PC-3 (cell line): Measurements from ENCODE around the gene AKAP13. TPM values are rescaled to one million over a fixed set of nuclear protein-coding genes. Genes with fewer than 3 reads are reported as not detected.

Experiments used
- ATAC-seq: fragments of 200-7000 bp; cut with Tn5 transposase; 2 replicates; pipeline ENCODE4 v1.9.1; 2020; ENCODE audit warnings: mild to moderate bottlenecking, moderate library complexity
- BruUV-seq: library from RNA; stranded (reverse); fragments of 400-500 nt; replicated peaks from 2 replicates; lab custom pipeline; 2021; lab: Mats Ljungman, UMichigan
- CTCF ChIA-PET: fragments of 300-600 bp; sonication (Branson Sonifier 250); formaldehyde crosslinking; loops from one replicate; lab custom pipeline; 2022; ENCODE audit warnings: antibody characterized with exemption; lab: Charles Lee
- POLR2A ChIA-PET: fragments of 300-600 bp; sonication (Branson Sonifier 250); formaldehyde crosslinking; loops from one replicate; lab custom pipeline; 2022; ENCODE audit warnings: antibody characterized with exemption; ENCODE audit not compliant: unreplicated experiment; lab: Charles Lee
- DNase-seq: peaks from one replicate; pipeline ENCODE4 v3.0.0-alpha.2; 2015
- H2AFZ ChIP-seq: fragments of 300-600 bp; sonication (generic); 2 replicates; pipeline ENCODE4 v1.6.0; 2016; ENCODE audit warnings: antibody characterized with exemption, low read length
- H3F3A ChIP-seq: fragments of 300-600 bp; sonication (generic); one replicate; pipeline ENCODE4 v1.6.0; 2017; ENCODE audit warnings: antibody characterized with exemption, low read length, control low read depth, mild to moderate bottlenecking; ENCODE audit not compliant: unreplicated experiment
- H3K27ac ChIP-seq: fragments of 300-600 bp; sonication (generic); 2 replicates; pipeline ENCODE4 v1.5.1; 2016; ENCODE audit warnings: mild to moderate bottlenecking, low read length
- H3K27me3 ChIP-seq: fragments of 300-600 bp; sonication (generic); 2 replicates; pipeline ENCODE4 v1.6.1; 2016; ENCODE audit warnings: low read length, mixed read lengths
- H3K36me3 ChIP-seq: fragments of 300-600 bp; sonication (generic); 2 replicates; pipeline ENCODE4 v1.6.1; 2016; ENCODE audit warnings: low read depth, mixed run types, low read length, mixed read lengths
- H3K4me1 ChIP-seq: fragments of 300-600 bp; sonication (generic); 2 replicates; pipeline ENCODE4 v1.5.1; 2016; ENCODE audit warnings: low read length; ENCODE audit not compliant: insufficient read depth
- H3K4me2 ChIP-seq: fragments of 300-600 bp; sonication (generic); 2 replicates; pipeline ENCODE4 v1.6.0; 2016; ENCODE audit warnings: low read length
- H3K4me3 ChIP-seq: fragments of 300-600 bp; sonication (generic); 2 replicates; pipeline ENCODE4 v1.5.1; 2016; ENCODE audit warnings: mild to moderate bottlenecking, low read length, mixed read lengths
- H3K79me2 ChIP-seq: fragments of 300-600 bp; sonication (generic); 2 replicates; pipeline ENCODE4 v1.6.1; 2017; ENCODE audit warnings: low read length, mixed read lengths
- H3K9ac ChIP-seq: fragments of 300-600 bp; sonication (generic); 2 replicates; pipeline ENCODE4 v1.6.0; 2016; ENCODE audit warnings: mild to moderate bottlenecking, low read length
- H3K9me2 ChIP-seq: fragments of 300-600 bp; sonication (generic); replicated peaks from 2 replicates; pipeline ENCODE4 v1.6.1; 2016; ENCODE audit warnings: mixed run types, low read length, mixed read lengths
- H3K9me3 ChIP-seq: fragments of 300-600 bp; sonication (generic); 2 replicates; pipeline ENCODE4 v1.6.1; 2016; ENCODE audit warnings: low read length, mixed read lengths
- H4K20me1 ChIP-seq: fragments of 300-600 bp; sonication (generic); 2 replicates; pipeline ENCODE4 v1.6.1; 2016; ENCODE audit warnings: low read length, mixed read lengths
- EZH2 ChIP-seq: fragments of 300-600 bp; sonication (generic); IDR thresholded peaks from one replicate; pipeline ENCODE4 v1.6.1; 2017; ENCODE audit warnings: antibody characterized with exemption, mild to moderate bottlenecking, low read length; ENCODE audit not compliant: unreplicated experiment
- EZH2phosphoT487 ChIP-seq: fragments of 300-600 bp; sonication (generic); IDR thresholded peaks from 2 replicates; pipeline ENCODE4 v1.6.1; 2018; ENCODE audit warnings: mild to moderate bottlenecking, antibody characterized with exemption, low read length, borderline replicate concordance
- intact Hi-C: fragments of 100-400 bp; cut with micrococcal nuclease; formaldehyde crosslinking; loops from 2 replicates; pipeline ENCODE4 v1.9.0; 2023
- total RNA-seq: library from RNA; depleted of rRNA; stranded (reverse); fragments of >200 nt; gene quantifications from 2 replicates; pipeline ENCODE4 v1.2.3, GENCODE V29; 2014
- TF ChIP-seq, protein P1 (sequence below): fragments of 300-600 bp; sonication (generic); conservative IDR thresholded peaks from 2 replicates; pipeline ENCODE4 v1.5.1; 2017; ENCODE audit warnings: antibody characterized with exemption, low read depth, mild to moderate bottlenecking, low read length

AKAP13 gene
- total RNA-seq, 1 experiment from 2014 or later: 36.8 TPM

DNA sequence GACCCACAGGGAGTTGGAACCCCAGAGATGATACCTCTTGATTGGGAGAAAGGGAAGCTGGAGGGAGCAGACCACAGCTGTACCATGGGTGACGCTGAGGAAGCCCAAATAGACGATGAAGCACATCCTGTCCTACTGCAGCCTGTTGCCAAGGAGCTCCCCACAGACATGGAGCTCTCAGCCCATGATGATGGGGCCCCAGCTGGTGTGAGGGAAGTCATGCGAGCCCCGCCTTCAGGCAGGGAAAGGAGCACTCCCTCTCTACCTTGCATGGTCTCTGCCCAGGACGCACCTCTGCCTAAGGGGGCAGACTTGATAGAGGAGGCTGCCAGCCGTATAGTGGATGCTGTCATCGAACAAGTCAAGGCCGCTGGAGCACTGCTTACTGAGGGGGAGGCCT, 201.1 kb downstream of the AKAP13 start:
- intact Hi-C loops: loop anchor here (10.0 kb wide), 1 partner anchor 167 kb away; no protein-coding TSS in a partner anchor
- Histone ChIP-seq H4K20me1 (no peaks in the 10 kb centered on the region), H3K27me3 (no peaks in the 10 kb centered on the region), H3F3A (no peaks in the 10 kb centered on the region), H3K36me3 (0 out of 2 replicates have a peak, but pooled peaks cover 10% of the 10 kb centered on the region), H3K9ac (no peak overlapping the region), H3K27ac (no peak overlapping the region), H2AFZ (no peak overlapping the region), H3K9me3 (no peaks in the 10 kb centered on the region), H3K4me3 (no peak overlapping the region), H3K9me2 (no peaks in the 10 kb centered on the region), H3K79me2 (peaks cover 56% of the 10 kb centered on the region), H3K4me2 (no peak overlapping the region), H3K4me1 (peaks cover 41% of the 10 kb centered on the region)
- DNase-seq (no peak), ATAC-seq (no peak)
- no peak for TF ChIP-seq EZH2
- TF ChIP-seq, protein P1, sequence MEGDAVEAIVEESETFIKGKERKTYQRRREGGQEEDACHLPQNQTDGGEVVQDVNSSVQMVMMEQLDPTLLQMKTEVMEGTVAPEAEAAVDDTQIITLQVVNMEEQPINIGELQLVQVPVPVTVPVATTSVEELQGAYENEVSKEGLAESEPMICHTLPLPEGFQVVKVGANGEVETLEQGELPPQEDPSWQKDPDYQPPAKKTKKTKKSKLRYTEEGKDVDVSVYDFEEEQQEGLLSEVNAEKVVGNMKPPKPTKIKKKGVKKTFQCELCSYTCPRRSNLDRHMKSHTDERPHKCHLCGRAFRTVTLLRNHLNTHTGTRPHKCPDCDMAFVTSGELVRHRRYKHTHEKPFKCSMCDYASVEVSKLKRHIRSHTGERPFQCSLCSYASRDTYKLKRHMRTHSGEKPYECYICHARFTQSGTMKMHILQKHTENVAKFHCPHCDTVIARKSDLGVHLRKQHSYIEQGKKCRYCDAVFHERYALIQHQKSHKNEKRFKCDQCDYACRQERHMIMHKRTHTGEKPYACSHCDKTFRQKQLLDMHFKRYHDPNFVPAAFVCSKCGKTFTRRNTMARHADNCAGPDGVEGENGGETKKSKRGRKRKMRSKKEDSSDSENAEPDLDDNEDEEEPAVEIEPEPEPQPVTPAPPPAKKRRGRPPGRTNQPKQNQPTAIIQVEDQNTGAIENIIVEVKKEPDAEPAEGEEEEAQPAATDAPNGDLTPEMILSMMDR: no peak
- no peak for TF ChIP-seq EZH2phosphoT487
- CTCF ChIA-PET: no interaction called here
- BruUV-seq: no TSS peak
- POLR2A ChIA-PET: interaction anchor here (0.5 kb wide), 1 partner anchor 20 kb away, joined by 3 read pairs; no protein-coding TSS in a partner anchor

DNA sequence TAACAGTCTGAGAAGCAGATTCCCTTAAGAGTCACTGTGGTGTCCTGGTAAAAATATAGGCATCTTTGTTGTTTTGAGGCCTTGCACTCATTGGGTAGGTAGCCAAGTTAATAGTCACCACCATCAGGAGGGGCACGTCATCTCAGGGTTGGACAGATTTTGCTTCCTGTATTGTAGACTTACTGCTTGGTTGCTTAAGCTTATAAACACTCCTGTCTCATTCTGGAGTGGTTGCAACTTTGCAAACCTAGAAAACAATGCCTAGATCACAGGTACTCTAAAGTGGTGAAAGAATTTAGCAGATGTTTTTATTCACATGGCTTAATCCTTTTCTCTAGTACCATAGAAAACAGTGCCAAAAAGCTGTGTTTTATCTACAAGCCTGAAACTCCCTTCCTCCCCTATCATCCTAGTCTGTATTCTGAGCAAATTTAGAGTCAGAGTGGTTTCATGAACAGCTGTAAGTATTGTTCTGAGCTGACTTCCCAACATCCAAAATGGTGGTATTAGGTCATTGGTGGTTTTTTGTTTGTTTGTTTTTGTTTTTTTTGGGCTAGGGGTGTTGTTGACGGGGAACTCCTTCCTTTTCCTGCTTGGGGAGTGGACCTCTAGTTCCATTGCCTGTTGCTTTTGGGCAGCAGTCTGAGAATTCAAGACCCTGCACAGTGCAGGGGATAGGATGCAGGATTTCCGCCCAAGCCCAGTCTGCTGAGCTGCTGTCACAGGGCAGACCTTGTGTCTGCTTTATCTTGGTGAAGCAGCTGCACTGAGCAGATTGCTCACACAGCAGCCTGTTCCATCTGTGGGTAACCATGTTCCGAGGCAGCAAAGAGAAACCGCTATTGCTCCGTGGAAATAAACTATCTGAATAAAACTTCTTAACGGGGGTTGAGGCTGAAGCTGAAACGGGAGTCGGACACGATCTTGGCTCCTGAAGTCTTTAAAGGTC, 202.0 kb downstream of the AKAP13 start:
- no peak for TF ChIP-seq EZH2
- TF ChIP-seq, protein P1: no peak
- no peak for TF ChIP-seq EZH2phosphoT487
- H3K9me3 ChIP-seq: no peaks in the 10 kb centered on the region
- peaks cover 44% of the 10 kb centered on the region for H3K4me1 ChIP-seq
- DNase-seq: no peak
- peaks cover 61% of the 10 kb centered on the region for H3K79me2 ChIP-seq
- 0 out of 2 replicates have a peak, but pooled peaks cover 15% of the 10 kb centered on the region for H3K36me3 ChIP-seq
- H3K4me2 ChIP-seq: no peak overlapping the region
- intact Hi-C loops: loop anchor here (10.0 kb wide), 1 partner anchor 168 kb away; no protein-coding TSS in a partner anchor
- H3K4me3 ChIP-seq: no peak overlapping the region
- H3K27ac ChIP-seq: no peak overlapping the region
- no peak for ATAC-seq
- H2AFZ ChIP-seq: no peak overlapping the region
- ChIA-PET POLR2A (interaction anchor here (0.5 kb wide), 2 partner anchors 19 to 57 kb away, joined by 3 to 10 read pairs; no protein-coding TSS in a partner anchor), CTCF (interaction anchor here (0.7 kb wide), 1 partner anchor 12 kb away, joined by 7 read pairs; no protein-coding TSS in a partner anchor)
- H3F3A ChIP-seq: no peaks in the 10 kb centered on the region
- no peak overlapping the region for H3K9ac ChIP-seq
- H3K9me2 ChIP-seq: no peaks in the 10 kb centered on the region
- no peaks in the 10 kb centered on the region for H4K20me1 ChIP-seq
- no TSS peak for BruUV-seq
- H3K27me3 ChIP-seq: no peaks in the 10 kb centered on the region
